ENCODE results near the gene TDP2.

The TDP2 gene

DNA sequence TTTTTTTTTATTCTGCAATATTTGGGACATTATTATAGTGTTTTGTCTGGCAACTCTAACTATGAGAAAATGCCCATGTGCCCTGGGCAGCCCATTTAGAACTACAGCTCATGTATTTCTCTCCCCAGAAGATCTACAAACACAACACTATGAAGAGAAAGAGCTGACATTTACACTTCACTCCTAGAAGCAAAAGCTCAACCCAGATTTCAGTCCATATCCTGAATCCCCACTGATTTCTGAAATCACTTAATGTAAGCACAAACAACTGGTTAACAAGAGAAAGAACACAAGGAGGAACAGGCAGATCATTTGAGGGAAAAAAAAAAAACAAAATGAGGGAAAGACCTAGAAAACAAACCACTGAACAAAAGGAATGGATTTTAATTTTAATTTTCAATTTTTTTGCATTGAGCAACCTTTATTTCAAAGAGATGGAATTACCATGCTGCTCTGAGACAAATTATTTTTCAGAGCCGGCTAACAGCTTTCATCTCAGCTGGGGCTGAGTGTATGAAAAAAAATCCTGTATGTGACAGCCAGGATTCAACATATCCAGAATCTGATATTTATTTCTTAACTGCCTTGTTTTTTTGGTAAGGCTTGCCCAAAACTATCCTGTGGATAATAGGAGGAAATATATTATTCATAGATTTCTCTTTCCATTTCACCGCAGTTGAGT, 53.2 kb downstream of the TDP2 start:
- TF ChIP-seq POLR2AphosphoS5 (IDR thresholded peaks at IDR 0.05; ENCODE audit: low read depth), result no peak
- TF ChIP-seq GABPA (IDR thresholded peaks at IDR 0.05; ENCODE audit: low read depth), result no peak
- TF ChIP-seq, protein P1, sequence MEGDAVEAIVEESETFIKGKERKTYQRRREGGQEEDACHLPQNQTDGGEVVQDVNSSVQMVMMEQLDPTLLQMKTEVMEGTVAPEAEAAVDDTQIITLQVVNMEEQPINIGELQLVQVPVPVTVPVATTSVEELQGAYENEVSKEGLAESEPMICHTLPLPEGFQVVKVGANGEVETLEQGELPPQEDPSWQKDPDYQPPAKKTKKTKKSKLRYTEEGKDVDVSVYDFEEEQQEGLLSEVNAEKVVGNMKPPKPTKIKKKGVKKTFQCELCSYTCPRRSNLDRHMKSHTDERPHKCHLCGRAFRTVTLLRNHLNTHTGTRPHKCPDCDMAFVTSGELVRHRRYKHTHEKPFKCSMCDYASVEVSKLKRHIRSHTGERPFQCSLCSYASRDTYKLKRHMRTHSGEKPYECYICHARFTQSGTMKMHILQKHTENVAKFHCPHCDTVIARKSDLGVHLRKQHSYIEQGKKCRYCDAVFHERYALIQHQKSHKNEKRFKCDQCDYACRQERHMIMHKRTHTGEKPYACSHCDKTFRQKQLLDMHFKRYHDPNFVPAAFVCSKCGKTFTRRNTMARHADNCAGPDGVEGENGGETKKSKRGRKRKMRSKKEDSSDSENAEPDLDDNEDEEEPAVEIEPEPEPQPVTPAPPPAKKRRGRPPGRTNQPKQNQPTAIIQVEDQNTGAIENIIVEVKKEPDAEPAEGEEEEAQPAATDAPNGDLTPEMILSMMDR (IDR thresholded peaks at IDR 0.05; ENCODE audit: insufficient read depth, low read length), result no peak
- no peak for TF ChIP-seq SPI1 (IDR thresholded peaks at IDR 0.05; ENCODE audit: borderline replicate concordance, low read depth)
- TF ChIP-seq, protein P2, sequence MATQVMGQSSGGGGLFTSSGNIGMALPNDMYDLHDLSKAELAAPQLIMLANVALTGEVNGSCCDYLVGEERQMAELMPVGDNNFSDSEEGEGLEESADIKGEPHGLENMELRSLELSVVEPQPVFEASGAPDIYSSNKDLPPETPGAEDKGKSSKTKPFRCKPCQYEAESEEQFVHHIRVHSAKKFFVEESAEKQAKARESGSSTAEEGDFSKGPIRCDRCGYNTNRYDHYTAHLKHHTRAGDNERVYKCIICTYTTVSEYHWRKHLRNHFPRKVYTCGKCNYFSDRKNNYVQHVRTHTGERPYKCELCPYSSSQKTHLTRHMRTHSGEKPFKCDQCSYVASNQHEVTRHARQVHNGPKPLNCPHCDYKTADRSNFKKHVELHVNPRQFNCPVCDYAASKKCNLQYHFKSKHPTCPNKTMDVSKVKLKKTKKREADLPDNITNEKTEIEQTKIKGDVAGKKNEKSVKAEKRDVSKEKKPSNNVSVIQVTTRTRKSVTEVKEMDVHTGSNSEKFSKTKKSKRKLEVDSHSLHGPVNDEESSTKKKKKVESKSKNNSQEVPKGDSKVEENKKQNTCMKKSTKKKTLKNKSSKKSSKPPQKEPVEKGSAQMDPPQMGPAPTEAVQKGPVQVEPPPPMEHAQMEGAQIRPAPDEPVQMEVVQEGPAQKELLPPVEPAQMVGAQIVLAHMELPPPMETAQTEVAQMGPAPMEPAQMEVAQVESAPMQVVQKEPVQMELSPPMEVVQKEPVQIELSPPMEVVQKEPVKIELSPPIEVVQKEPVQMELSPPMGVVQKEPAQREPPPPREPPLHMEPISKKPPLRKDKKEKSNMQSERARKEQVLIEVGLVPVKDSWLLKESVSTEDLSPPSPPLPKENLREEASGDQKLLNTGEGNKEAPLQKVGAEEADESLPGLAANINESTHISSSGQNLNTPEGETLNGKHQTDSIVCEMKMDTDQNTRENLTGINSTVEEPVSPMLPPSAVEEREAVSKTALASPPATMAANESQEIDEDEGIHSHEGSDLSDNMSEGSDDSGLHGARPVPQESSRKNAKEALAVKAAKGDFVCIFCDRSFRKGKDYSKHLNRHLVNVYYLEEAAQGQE (IDR thresholded peaks at IDR 0.05; ENCODE audit: insufficient replicate concordance, low read depth), result no peak
- Histone ChIP-seq H3K27ac (replicated peaks) (no peak overlapping the region), H3K27me3 (ENCODE audit: insufficient read depth, poor library complexity, severe bottlenecking) (peaks cover 6% of the 10 kb centered on the region), H3K4me3 (replicated peaks; ENCODE audit: insufficient read depth, low read length) (no peak overlapping the region)
- no peak for DNase-seq (ENCODE audit: low read depth in 1 of 2, low spot score in 1 of 2)

DNA sequence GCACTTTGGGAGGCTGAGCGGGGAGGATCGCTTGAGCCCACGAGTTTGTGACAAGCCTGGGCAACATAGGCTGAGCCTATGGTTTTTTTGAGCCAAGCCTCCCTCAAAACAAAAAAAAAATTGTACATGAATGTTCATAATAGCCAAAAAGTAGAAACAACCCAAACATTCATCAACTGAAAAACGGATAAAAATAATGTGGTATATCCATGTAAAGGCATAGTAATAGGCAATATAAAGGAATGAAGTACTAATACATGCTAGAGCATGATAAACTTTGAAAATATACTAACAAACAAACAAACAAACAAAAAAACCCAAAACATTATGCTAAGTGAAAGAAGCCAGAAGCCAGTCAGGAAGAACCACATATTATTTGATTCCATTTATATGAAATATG, 56.0 kb downstream of the TDP2 start:
- no peak for DNase-seq (ENCODE audit: low read depth in 1 of 2, low spot score in 1 of 2)
- TF ChIP-seq SPI1 (IDR thresholded peaks at IDR 0.05; ENCODE audit: borderline replicate concordance, low read depth), result no peak
- no peak for TF ChIP-seq GABPA (IDR thresholded peaks at IDR 0.05; ENCODE audit: low read depth)
- no peak for TF ChIP-seq POLR2AphosphoS5 (IDR thresholded peaks at IDR 0.05; ENCODE audit: low read depth)
- TF ChIP-seq, protein P2 (IDR thresholded peaks at IDR 0.05; ENCODE audit: insufficient replicate concordance, low read depth), result no peak
- TF ChIP-seq, protein P1 (IDR thresholded peaks at IDR 0.05; ENCODE audit: insufficient read depth, low read length), result no peak
- Histone ChIP-seq H3K27ac (replicated peaks) (no peak overlapping the region), H3K4me3 (replicated peaks; ENCODE audit: insufficient read depth, low read length) (no peak overlapping the region), H3K27me3 (ENCODE audit: insufficient read depth, poor library complexity, severe bottlenecking) (peaks cover 6% of the 10 kb centered on the region)

DNA sequence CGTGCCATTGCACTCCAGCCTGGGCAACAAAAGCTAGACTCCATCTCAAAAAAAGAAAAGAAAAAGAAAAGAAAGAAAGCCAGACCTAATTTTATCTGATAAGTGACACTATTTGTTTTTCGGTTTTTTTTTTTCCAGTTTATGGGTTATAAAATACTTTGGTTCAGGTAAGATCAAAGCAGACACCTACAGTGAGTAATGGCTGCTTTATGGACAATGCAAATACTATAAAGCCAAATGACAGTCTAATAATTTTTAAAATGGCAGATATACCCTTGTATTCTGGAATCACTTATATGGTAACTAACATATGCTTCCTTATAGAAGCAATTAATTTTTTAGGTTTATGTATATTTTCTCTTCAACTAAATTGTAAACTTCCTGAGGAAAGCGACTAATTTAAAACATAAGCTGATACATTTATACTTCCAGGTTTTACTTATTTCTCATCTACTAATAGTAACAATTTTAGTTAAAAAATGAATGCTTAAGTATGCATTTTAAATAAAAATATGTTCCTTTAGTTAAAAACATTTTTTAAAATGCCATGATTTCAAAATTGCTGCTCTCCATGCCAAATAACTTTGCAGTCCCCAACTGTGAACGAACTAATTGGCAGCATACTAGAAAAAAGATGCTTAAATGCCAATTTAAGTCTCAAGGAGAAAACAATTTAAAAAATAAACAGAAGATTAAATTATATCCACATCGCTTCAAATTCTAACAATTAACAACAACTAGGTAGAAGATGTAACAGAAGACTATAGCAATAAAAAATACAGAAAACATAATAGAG, 59.2 kb downstream of the TDP2 start:
- no peak for DNase-seq (ENCODE audit: low read depth in 1 of 2, low spot score in 1 of 2)
- no peak overlapping the region for H3K27ac ChIP-seq (replicated peaks)
- TF ChIP-seq POLR2AphosphoS5 (IDR thresholded peaks at IDR 0.05; ENCODE audit: low read depth), result no peak
- TF ChIP-seq, protein P2 (IDR thresholded peaks at IDR 0.05; ENCODE audit: insufficient replicate concordance, low read depth), result no peak
- no peak for TF ChIP-seq SPI1 (IDR thresholded peaks at IDR 0.05; ENCODE audit: borderline replicate concordance, low read depth)
- TF ChIP-seq, protein P1 (IDR thresholded peaks at IDR 0.05; ENCODE audit: insufficient read depth, low read length), result no peak
- no peak for TF ChIP-seq GABPA (IDR thresholded peaks at IDR 0.05; ENCODE audit: low read depth)
- H3K27me3 ChIP-seq (ENCODE audit: insufficient read depth, poor library complexity, severe bottlenecking), result no peaks in the 10 kb centered on the region
- H3K4me3 ChIP-seq (replicated peaks; ENCODE audit: insufficient read depth, low read length), result no peak overlapping the region

All from HL-60 (cell line).